HG02623 (cell line): ENCODE results near the gene CEP83.
"Not testable (repeated sequence)": the region's sequence is repeated elsewhere in the genome, so short reads cannot be mapped to it uniquely, and the experiment has no call there.

Experiments
- ATAC-seq: cut with Tn5 transposase; IDR thresholded peaks from one replicate; pipeline ENCODE4 v1.9.1; 2021; ENCODE audit warnings: moderate library complexity; ENCODE audit not compliant: unreplicated experiment

Gene CEP83

GRCh38 chr12:94386422-94386821 lies 73.2 kb downstream of the CEP83 start:
- no peak for ATAC-seq

GRCh38 chr12:94384030-94384429 lies 75.6 kb downstream of the CEP83 start:
- no peak for ATAC-seq

GRCh38 chr12:94380507-94380906 lies 79.2 kb downstream of the CEP83 start:
- ATAC-seq: no peak

- no peak for ATAC-seq
Observed at GRCh38 chr12:94379479-94380113, 80.1 kb downstream of the CEP83 start.

GRCh38 chr12:94377599-94377998 lies 82.1 kb downstream of the CEP83 start:
- no peak for ATAC-seq

- no peak for ATAC-seq
Observed at GRCh38 chr12:94374124-94374523, 85.5 kb downstream of the CEP83 start.

GRCh38 chr12:94372461-94372860 lies 87.2 kb downstream of the CEP83 start:
- ATAC-seq: peak; percentile 57

- no peak for ATAC-seq
Observed at GRCh38 chr12:94362653-94363052, 97.0 kb downstream of the CEP83 start.

- no peak for ATAC-seq
Observed at GRCh38 chr12:94359761-94360160, 99.9 kb downstream of the CEP83 start.

GRCh38 chr12:94353130-94353529 lies 106.5 kb downstream of the CEP83 start:
- no peak for ATAC-seq

- ATAC-seq: no peak
Observed at GRCh38 chr12:94340573-94340972, 119.1 kb downstream of the CEP83 start.

- ATAC-seq: no peak
Observed at GRCh38 chr12:94338006-94338794, 121.5 kb downstream of the CEP83 start.

- no peak for ATAC-seq
Observed at GRCh38 chr12:94336211-94336925, 123.3 kb downstream of the CEP83 start.

- no peak for ATAC-seq
Observed at GRCh38 chr12:94333396-94333795, 126.3 kb downstream of the CEP83 start.

GRCh38 chr12:94329366-94329765 lies 130.3 kb downstream of the CEP83 start:
- no peak for ATAC-seq

- no peak for ATAC-seq
Observed at GRCh38 chr12:94327809-94328208, 131.9 kb downstream of the CEP83 start.

- ATAC-seq: no peak
Observed at GRCh38 chr12:94326727-94327126, 132.9 kb downstream of the CEP83 start.

GRCh38 chr12:94326234-94326633 lies 133.4 kb downstream of the CEP83 start:
- no peak for ATAC-seq

GRCh38 chr12:94322346-94322745 lies 137.3 kb downstream of the CEP83 start:
- no peak for ATAC-seq

- ATAC-seq: no peak
Observed at GRCh38 chr12:94320109-94320508, 139.6 kb downstream of the CEP83 start.

- no peak for ATAC-seq
Observed at GRCh38 chr12:94318181-94318580, 141.5 kb downstream of the CEP83 start.

- ATAC-seq: not testable (repeated sequence)
Observed at GRCh38 chr12:94316600-94316999, 143.1 kb downstream of the CEP83 start.
